GM19023 (cell line): ENCODE data around the gene CTNND2.

ENCODE experiments used
- ATAC-seq: cut with Tn5 transposase; IDR thresholded peaks from one replicate; pipeline ENCODE4 v1.9.1; 2021; ENCODE audit warnings: mild to moderate bottlenecking, moderate library complexity; ENCODE audit not compliant: unreplicated experiment

CTNND2 gene

GRCh38 chr5:10977011-10977410 lies 927.2 kb downstream of the CTNND2 start:
- no peak for ATAC-seq

DNA sequence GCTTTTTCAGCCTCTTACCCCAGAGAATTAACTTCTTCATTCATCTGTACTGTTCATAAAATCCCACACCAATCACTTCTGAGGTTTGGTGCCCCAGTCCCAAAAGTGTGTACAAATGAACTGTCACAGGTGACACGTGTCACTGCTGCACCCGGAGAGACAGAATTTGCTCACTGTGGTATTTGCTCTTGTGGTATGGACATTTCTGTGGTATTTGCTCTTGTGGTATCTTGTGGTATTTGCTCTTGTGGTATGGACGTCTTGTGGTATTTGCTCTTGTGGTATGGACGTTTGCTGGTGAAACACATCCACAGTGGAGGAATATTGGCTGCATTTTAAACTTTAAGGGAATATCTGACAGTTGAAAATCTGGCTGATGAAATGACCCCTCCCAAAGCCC lies 928.3 kb downstream of the CTNND2 start:
- no peak for ATAC-seq

DNA sequence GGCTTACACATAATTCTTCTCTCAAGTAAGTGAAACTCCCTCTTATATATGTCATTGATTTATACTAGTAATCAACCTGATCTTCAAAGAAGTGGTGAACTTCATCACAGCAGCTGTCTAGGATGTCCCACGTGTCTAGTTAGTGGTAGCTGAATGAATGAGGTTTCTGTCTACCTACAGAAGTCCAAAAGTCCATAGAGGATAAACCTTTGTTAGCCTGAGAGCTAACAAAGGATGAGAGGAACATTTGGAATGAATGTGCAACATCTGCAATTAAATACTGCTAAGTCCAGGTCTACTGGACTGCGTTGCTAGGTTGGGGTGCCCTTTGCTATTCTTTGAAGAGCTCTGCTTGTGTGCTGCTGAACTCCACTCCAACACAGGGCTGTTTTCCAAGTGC lies 929.4 kb downstream of the CTNND2 start:
- no peak for ATAC-seq

GRCh38 chr5:10973316-10973715 lies 930.9 kb downstream of the CTNND2 start:
- ATAC-seq, result no peak

GRCh38 chr5:10969684-10970180 lies 934.5 kb downstream of the CTNND2 start:
- no peak for ATAC-seq

DNA sequence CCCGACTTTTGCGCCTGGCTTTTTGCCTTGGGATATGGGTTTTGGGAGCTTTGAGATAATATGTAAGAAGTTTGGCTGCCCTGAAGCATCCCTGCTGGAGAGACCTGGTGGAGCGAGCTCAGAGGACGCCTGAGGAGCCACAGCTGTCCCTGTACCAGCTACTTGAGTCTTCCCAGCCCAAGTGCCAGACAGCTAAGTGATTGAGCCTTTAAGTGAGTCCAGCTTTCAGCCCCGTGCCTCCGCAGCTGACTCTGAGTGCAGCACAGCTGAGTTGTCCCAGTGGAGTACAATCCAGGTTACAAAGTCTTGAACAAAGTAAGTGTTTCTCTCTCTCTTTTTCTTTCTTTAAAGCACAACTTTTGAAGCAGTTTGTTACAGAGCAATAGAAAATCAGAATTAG lies 939.4 kb downstream of the CTNND2 start:
- no peak for ATAC-seq

DNA sequence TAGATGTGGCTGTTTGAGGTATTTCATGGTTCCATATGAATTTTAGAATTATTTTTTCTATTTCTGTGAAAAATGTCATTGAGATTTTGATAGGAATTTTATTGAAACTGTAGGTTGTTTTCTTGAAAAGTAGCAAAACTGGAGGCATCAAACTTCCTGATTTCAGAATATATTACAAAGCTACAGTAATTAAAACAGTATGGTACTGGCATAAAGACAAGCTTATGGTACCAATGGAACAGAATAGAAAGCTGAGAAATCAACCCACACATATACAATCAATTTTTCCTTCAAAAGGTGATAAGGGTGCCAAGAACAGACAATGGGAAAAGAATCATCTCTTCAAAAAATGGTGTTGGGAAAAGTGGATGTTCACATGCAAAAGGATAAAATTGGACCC lies 945.5 kb downstream of the CTNND2 start:
- ATAC-seq, result no peak

DNA sequence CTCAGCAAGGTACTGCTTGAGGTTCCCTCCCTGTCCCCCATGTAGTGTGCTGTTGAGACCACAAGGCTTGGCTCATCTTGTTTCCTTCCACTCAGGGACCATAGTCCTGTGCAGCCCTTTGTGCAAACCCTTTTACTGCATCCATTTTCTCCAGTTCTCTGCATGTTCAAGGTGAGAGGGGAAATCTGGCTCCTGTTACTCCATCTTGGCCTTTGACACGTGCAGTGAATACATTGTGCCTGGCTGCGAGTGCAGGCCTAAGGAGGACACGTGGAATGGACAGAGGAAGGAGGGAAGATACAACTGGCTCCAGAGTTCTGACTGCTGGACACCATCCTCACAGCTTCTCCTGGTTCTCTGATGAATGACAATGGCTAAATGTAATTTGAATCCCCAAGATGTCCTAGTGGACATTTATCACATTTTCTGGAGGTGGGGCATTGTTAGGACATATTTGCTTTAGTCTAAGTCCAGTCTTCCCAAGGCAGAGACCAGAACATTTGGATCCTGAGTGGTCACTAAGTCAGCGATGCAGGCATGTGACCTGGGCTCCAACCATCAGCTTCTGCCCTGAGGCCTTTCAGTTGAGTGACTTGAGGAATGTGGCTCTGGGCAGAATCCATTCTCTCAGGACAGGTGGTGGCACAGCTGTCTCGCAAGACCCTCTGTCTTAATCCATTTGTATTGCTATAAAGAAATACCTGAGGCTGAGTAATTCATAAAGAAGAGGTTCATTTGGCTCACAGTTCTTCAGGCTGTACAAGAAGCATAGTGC lies 954.2 kb downstream of the CTNND2 start:
- no peak for ATAC-seq

GRCh38 chr5:10946050-10946449 lies 958.2 kb downstream of the CTNND2 start:
- ATAC-seq, result no peak

DNA sequence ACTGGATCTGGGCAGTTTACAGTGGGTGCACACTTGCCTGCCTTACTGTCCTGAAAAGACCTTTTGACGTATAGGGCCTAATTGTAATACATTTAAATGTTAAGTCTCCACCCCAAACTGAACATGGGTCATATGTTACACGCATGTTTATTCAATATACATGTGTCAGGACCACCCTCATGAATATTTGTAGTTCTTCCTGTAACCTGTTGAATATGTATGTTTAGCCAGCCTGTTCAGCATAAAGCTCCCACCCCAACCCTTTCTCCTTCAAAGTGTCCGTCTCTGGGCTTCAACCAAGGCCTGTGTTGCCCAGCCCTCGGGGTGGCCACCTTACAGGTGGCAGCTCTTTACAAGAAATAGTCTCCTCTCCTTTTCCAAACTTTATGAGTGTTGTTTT lies 962.3 kb downstream of the CTNND2 start:
- ATAC-seq, result no peak

GRCh38 chr5:10936081-10936855 lies 968.0 kb downstream of the CTNND2 start:
- ATAC-seq, result no peak

DNA sequence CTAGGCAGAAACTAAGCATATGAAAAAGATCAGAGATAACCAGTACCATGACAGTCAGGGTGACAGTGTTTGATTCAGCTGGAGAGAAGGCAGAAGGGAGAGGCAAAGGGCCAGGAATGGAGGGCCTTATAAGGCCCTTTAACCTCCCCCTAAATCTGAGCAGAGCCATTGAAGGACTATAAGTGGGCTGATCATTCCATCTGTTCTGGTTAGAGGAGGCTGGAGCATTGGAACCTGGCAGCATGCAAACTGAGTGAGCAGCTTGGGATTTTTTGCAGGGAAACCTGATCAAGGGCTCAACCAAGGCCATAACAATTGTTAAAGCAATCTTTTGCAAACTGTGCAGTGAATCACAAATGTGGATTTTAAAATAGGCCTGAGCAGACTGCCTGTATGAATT lies 968.7 kb downstream of the CTNND2 start:
- ATAC-seq, result no peak

DNA sequence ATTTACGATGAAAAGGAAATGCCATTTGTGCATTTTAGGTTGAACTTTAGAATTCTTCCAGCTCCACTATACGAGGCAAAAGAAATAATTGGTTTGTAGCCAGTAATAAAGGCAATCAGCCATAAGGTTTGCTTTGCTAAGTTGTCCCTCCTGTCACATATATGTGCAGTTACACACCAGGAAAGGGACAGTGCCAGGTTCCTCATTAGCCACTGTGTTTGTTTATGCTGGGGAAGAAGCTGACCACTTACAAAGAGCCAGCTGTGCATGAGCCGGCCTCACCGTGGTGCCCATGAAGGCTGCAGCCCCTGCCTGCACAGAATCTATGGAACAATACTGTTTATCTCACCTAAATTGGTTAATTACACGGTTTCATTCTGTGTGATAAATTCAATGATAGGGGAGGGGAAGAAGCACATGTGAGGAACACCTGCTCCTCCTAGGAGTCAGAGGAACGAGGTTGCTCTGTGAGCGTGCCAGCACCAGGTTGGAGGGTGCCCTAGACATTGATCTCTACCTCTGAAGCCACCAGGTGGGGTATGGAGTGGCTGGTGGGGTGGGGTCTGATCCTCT lies 969.4 kb downstream of the CTNND2 start:
- ATAC-seq, result no peak

DNA sequence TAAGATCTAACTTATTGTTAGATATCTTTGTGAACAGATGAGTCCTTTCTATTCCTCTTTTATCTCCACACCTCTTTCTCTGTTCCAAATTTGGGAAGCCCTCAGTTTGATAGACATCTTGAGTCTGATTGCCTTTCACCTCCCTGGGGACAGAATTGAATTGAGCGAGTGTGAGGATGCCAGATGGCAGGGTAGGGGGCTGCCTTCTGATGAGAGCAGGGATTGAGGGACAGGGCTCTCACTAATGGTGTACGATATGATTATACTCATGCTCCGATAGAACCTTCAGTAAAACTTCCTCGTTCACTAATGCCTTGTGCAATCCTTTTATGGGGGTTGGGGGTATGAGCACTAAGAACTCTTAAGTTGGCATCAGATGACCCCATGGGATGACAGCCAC lies 971.1 kb downstream of the CTNND2 start:
- ATAC-seq, result no peak

GRCh38 chr5:10932426-10932825 lies 971.8 kb downstream of the CTNND2 start:
- no peak for ATAC-seq

DNA sequence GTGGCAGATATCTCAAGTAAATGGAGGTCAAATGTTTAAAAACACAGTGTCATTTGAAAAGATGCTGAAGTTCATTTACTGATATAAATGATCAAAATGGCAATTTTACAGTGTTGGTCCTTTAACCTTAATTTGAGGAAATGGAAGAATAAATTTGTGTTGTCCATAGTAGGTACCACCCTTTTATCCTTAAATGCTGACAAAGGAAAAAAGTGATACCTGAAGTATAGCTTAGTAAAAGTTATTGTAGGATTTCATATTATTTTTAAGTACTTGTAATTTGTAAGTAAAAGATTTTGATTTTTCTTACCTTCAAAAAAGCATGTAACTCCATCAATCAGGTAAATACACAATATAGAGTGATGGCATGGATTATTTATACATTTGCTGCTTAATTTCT lies 976.6 kb downstream of the CTNND2 start:
- no peak for ATAC-seq

DNA sequence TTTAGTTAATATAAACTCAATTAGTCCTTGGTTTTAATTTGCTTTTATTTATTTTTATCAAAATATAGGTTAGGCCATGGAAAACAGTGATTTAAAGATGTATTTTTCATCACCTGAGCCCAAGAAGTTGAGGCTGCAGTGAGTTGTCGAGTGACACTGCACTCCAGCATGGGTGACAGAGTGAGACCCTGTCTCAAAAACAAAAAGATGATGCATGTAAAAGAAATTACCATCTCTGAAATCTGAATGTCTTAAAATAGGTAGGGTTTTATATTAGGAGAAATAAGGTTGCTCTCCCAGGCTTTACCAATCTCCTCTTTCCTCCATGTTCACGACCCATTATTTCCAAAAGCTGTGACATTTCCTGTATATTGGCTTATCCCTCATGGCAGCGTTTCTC lies 980.9 kb downstream of the CTNND2 start:
- ATAC-seq, result no peak
